DOHH2 (cell line): ENCODE measurements around the gene MEP1A.

Experiments
- H3F3A ChIP-seq: fragments of 200-600 bp; sonication (generic), shearing (Covaris generic); 2 replicates; pipeline ENCODE4 v1.6.0; 2016; ENCODE audit warnings: antibody characterized with exemption, mild to moderate bottlenecking; ENCODE audit not compliant: control insufficient read depth, insufficient read depth
- H3K27ac ChIP-seq: fragments of 200-600 bp; sonication (generic); 2 replicates; pipeline ENCODE4 v1.5.1; 2014; ENCODE audit warnings: low read depth, mild to moderate bottlenecking, low read length, moderate library complexity
- H3K27me3 ChIP-seq: fragments of 200-600 bp; sonication (generic); 2 replicates; pipeline ENCODE4 v1.6.1; 2014; ENCODE audit warnings: mild to moderate bottlenecking, low read length, mixed read lengths; ENCODE audit not compliant: control insufficient read depth
- H3K36me3 ChIP-seq: fragments of 200-600 bp; sonication (generic); 2 replicates; pipeline ENCODE4 v1.6.1; 2014; ENCODE audit warnings: mild to moderate bottlenecking, low read length, moderate library complexity, mixed read lengths; ENCODE audit not compliant: control insufficient read depth
- H3K4me1 ChIP-seq: fragments of 200-600 bp; sonication (generic); 2 replicates; pipeline ENCODE4 v1.6.1; 2014; ENCODE audit warnings: mild to moderate bottlenecking, low read length, mixed read lengths; ENCODE audit not compliant: control insufficient read depth
- H3K4me2 ChIP-seq: fragments of 200-600 bp; sonication (generic); 2 replicates; pipeline ENCODE4 v1.6.0; 2014; ENCODE audit warnings: mild to moderate bottlenecking, low read length, moderate library complexity
- H3K4me3 ChIP-seq: fragments of 200-600 bp; sonication (generic); 2 replicates; pipeline ENCODE4 v1.5.1; 2014; ENCODE audit warnings: mild to moderate bottlenecking, low read length, mixed read lengths
- H3K79me2 ChIP-seq: fragments of 200-600 bp; sonication (generic); 2 replicates; pipeline ENCODE4 v1.6.1; 2014; ENCODE audit warnings: mild to moderate bottlenecking, low read length, mixed read lengths; ENCODE audit not compliant: control insufficient read depth
- H3K9me2 ChIP-seq: fragments of 200-600 bp; sonication (generic); replicated peaks from 2 replicates; pipeline ENCODE4 v1.6.1; 2014; ENCODE audit warnings: mild to moderate bottlenecking, low read length, mixed read lengths; ENCODE audit not compliant: control insufficient read depth
- H3K9me3 ChIP-seq: fragments of 200-600 bp; sonication (generic); 2 replicates; pipeline ENCODE4 v1.6.1; 2014; ENCODE audit warnings: antibody characterized with exemption, low read length, mixed read lengths; ENCODE audit not compliant: control insufficient read depth, insufficient read depth
- H4K20me1 ChIP-seq: fragments of 200-600 bp; sonication (generic); 2 replicates; pipeline ENCODE4 v1.6.0; 2014; ENCODE audit warnings: low read depth, mild to moderate bottlenecking, antibody characterized with exemption, low read length, moderate library complexity; ENCODE audit not compliant: control insufficient read depth, insufficient read depth
- EZH2phosphoT487 ChIP-seq: fragments of 200-600 bp; sonication (generic); IDR thresholded peaks from 2 replicates; pipeline ENCODE4 v1.6.1; 2017; ENCODE audit warnings: borderline replicate concordance, mild to moderate bottlenecking, antibody characterized with exemption, low read length, moderate library complexity, mixed read lengths
- TF ChIP-seq, protein P1 (sequence below): fragments of 200-600 bp; sonication (generic); IDR thresholded peaks from one replicate; pipeline ENCODE4 v1.5.1; 2014; ENCODE audit warnings: antibody characterized with exemption, mild to moderate bottlenecking, low read depth, low read length; ENCODE audit not compliant: poor library complexity, severe bottlenecking

MEP1A gene

DNA sequence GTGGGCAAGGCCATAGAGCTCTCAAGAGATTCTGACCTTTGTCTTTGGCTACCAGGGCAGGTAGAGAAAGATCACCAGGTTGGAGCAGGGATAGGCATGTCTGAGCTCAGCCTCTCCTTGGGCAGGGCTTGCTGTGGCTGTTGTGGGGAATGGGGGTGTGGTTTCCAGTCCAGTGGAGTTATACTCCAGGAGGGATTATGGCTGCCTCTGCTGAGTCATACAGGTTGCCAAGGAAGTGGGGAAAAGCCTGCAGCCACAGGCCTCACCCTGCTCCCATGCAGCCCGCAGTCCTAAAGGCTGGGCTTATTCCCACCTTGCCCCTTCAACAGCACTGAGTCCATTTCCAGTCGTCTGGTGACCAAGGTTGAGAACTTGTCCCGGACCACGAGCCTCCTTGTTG is 21.9 kb downstream of the MEP1A start:
- Histone ChIP-seq H3K79me2 (no peaks in the 10 kb centered on the region), H3K4me1 (no peaks in the 10 kb centered on the region), H3K27me3 (no peaks in the 10 kb centered on the region), H3K27ac (no peak overlapping the region), H3K4me2 (no peak overlapping the region), H4K20me1 (no peaks in the 10 kb centered on the region), H3K36me3 (no peaks in the 10 kb centered on the region), H3K9me3 (no peaks in the 10 kb centered on the region), H3F3A (no peaks in the 10 kb centered on the region), H3K9me2 (no peaks in the 10 kb centered on the region), H3K4me3 (no peak overlapping the region)
- TF ChIP-seq EZH2phosphoT487 = no peak
- TF ChIP-seq, protein P1, sequence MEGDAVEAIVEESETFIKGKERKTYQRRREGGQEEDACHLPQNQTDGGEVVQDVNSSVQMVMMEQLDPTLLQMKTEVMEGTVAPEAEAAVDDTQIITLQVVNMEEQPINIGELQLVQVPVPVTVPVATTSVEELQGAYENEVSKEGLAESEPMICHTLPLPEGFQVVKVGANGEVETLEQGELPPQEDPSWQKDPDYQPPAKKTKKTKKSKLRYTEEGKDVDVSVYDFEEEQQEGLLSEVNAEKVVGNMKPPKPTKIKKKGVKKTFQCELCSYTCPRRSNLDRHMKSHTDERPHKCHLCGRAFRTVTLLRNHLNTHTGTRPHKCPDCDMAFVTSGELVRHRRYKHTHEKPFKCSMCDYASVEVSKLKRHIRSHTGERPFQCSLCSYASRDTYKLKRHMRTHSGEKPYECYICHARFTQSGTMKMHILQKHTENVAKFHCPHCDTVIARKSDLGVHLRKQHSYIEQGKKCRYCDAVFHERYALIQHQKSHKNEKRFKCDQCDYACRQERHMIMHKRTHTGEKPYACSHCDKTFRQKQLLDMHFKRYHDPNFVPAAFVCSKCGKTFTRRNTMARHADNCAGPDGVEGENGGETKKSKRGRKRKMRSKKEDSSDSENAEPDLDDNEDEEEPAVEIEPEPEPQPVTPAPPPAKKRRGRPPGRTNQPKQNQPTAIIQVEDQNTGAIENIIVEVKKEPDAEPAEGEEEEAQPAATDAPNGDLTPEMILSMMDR = no peak

DNA sequence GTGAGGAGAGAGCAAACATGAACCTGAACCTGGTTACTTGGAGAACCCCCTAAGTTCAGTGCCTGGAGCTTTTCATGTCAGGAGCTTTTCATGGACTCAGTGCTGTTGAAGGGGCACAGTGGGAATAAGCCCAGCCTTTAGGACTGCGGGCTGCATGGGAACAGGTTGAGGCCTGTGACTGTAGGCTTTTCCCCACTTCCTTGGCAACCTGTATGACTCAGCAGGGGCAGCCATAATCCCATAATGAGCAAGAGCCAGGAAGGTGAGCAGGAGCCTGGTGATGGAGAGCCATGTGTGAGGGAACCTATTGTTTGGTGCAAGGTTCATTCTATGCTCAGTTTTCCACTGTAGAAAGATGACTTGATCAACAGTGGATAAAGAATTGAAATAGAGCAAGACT is 23.4 kb downstream of the MEP1A start:
- Histone ChIP-seq H3K36me3 (no peaks in the 10 kb centered on the region), H3K4me1 (no peaks in the 10 kb centered on the region), H3K27ac (no peak overlapping the region), H3K9me2 (no peaks in the 10 kb centered on the region), H3F3A (no peaks in the 10 kb centered on the region), H3K4me2 (no peak overlapping the region), H3K4me3 (no peak overlapping the region), H3K9me3 (no peaks in the 10 kb centered on the region), H3K79me2 (no peaks in the 10 kb centered on the region), H4K20me1 (no peaks in the 10 kb centered on the region), H3K27me3 (no peaks in the 10 kb centered on the region)
- TF ChIP-seq EZH2phosphoT487 = no peak
- TF ChIP-seq, protein P1 = no peak

DNA sequence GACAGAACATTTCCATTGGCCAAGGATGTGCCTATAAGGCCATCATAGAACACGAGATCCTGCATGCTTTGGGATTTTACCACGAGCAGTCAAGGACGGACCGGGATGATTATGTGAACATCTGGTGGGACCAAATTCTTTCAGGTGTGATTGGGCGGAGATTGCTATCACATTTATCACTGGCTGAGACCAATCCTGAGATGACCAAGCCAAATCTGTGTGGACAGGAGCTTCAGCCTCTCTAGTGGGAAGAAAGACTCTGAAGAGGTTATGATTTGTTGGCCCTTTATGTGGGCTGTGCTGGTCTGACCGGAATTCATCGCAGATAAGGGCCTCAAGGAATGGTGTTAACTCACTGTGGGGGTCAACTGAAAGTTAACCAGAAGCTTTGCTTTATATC is 26.4 kb downstream of the MEP1A start:
- H3K4me1 ChIP-seq = no peaks in the 10 kb centered on the region
- no peaks in the 10 kb centered on the region for H3K79me2 ChIP-seq
- no peak overlapping the region for H3K27ac ChIP-seq
- no peak overlapping the region for H3K4me3 ChIP-seq
- no peaks in the 10 kb centered on the region for H3K27me3 ChIP-seq
- H4K20me1 ChIP-seq = no peaks in the 10 kb centered on the region
- H3K9me2 ChIP-seq = no peaks in the 10 kb centered on the region
- H3K36me3 ChIP-seq = no peaks in the 10 kb centered on the region
- no peaks in the 10 kb centered on the region for H3F3A ChIP-seq
- no peak overlapping the region for H3K4me2 ChIP-seq
- TF ChIP-seq, protein P1 = no peak
- no peak for TF ChIP-seq EZH2phosphoT487
- H3K9me3 ChIP-seq = no peaks in the 10 kb centered on the region
